Stimulated activated CD8-positive, alpha-beta memory T cell treated with anti-CD3 and anti-CD28 coated beads, Interleukin-15, amount 100 ng/mL, for 48 hours (primary cell): Measurements from ENCODE around the gene GIN1.
"Not testable (repeated sequence)": the region's sequence is repeated elsewhere in the genome, so short reads cannot be mapped to it uniquely, and the experiment has no call there.

Experiments used
- DNase-seq, 2 donors: peaks; one replicate each; pipeline ENCODE4 v3.0.0-alpha.2; 2020; ENCODE audit warnings: low read depth in 2 of 2

The GIN1 gene

DNA sequence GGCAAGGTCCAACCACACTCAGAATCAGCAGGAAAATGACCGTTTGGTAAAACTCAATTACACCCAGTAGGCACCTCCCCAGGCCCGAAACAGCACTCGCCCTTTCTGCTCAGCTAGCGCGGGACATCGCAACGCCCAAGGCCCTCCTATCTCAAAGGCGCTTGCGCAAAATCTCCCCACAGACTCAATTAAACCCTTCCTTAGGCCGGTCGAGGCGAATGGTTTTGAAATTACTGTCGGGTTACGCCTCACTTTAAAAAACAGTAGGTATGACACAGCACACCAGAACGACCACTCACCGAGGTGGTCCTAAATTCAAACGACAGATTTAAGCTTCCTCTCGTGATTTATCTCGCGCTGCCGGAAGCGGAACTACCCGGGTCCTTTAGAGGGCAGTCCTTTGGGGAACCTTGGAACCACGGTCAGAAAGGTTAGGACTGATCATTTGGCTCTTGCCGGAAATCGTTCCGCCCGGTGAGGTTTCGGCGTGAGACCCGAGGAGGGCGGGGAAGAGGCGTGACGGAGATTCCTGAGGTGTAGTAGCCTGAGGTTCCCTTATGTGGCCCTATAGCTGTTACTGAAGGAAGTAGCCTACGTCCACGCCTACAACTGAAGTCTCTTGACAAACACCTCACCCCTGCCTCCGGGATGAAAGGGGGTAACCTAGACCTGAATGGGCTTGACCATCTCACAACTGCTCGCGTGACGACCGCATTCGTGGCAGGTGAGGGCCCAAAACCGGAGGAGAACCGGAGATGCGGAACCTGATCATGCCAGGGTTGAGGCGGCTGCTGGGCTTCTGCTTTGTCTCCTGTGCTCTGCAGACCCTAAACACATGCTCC, at the start of gene GIN1, which contains the start of gene PPIP5K2:
Gene GIN1, minus strand, starts transcription at position 374 of the 842 bp plus-strand sequence. CDS start 11,431 bp downstream, outside the sequence.
Gene PPIP5K2, plus strand, starts transcription at position 537 of the 842 bp plus-strand sequence. CDS start 9,289 bp downstream, outside the sequence.
- peak; percentile 92 to 95 for DNase-seq

DNA sequence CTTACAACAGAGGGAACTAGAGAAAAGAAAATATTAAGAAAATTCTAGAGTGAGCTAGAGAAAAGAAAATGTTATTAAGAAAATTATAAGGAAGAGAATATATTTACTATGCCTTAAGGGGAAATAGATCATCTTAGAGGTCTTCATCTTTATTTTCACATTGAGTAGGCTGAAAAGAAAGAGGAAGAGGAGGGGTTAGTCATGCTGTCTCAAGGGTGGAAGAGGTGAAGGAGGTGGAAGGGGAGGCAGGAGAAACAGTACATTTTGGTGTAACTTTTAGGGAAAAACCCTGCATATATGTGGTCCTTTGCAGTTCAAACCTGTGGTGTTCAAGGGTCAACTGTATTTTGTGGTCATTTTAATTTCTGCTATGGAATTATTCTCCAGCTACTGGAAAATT, 46.8 kb upstream of the GIN1 start:
- no peak for DNase-seq

- no peak for DNase-seq
Measured at GRCh38 chr5:103151156-103151555, 31.2 kb upstream of the GIN1 start.

GRCh38 chr5:103148213-103148612, 28.3 kb upstream of the GIN1 start:
- no peak for DNase-seq

GRCh38 chr5:103145196-103145595, 25.3 kb upstream of the GIN1 start:
- no peak for DNase-seq

GRCh38 chr5:103142132-103142531, 22.2 kb upstream of the GIN1 start:
- not testable (repeated sequence) for DNase-seq

GRCh38 chr5:103139264-103139865, 19.4 kb upstream of the GIN1 start:
- peak; percentile 43 to 51 for DNase-seq

DNA sequence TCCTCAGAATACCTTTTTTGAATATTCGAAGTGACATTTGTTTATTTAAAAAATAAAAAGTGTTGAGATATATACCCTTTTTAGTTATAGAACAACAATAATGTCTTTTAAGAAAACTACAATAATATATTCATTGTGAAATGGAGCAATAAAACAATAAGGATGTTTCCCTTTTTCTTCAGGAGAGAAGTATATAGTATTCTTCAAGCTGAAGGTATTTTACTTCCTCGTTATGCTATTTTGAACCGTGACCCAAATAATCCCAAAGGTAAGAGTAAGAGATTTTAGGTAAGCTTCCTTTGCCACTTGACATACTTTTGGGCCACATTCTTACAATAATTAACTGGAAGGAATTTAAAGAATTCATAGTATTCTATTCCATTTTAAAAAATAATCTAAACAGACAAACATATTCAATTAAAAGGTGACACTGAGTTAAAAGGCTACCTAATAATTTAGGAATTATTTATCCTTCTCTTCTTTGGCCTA, 18.3 kb upstream of the GIN1 start:
- no peak for DNase-seq

- no peak for DNase-seq
Measured at GRCh38 chr5:103135461-103135860, 15.5 kb upstream of the GIN1 start.

- DNase-seq: no peak
Measured at GRCh38 chr5:103133231-103133630, 13.3 kb upstream of the GIN1 start.

DNA sequence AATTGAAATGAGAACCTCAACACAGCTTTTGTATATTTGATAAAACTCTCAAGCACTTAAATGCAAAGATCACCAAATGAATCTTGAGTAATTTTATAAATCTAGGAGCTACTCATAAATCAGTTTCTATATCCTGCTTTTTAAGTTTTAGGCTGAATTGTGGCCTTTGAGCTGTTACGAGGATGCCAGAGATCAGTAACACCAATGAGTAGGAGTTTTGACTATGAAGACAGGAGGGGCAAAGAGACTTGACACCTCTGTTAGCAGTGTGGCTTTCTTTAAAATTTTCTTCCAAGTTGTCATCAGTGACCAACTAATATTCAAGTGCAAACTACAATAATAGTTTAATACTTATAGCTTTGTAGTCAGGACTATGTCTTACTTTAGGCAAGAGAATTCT, 12.7 kb upstream of the GIN1 start:
- DNase-seq: no peak

GRCh38 chr5:103128202-103128601, 8.3 kb upstream of the GIN1 start:
- DNase-seq: no peak

- no peak for DNase-seq
Measured at GRCh38 chr5:103127292-103127817, 7.4 kb upstream of the GIN1 start.

GRCh38 chr5:103126557-103126956, 6.6 kb upstream of the GIN1 start:
- DNase-seq: no peak

DNA sequence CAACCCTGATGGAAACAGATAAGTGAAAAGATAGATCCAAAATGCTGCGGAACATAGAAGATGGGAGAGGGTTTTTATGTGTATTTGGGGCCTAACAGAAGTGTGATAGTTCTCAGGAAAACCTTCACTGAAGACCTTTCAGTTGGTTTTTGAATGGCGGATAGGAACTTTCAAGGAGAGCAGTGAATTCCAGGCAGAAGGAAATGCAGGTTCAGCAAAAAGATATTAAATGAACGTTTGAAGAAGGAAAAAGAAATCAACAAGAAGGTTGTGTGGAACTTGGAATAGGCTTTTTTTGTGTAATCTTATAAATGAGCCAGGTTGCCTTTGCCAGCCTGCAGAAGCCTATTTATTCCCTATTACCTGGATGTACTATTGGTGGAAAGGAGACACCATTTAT, 2.3 kb upstream of the GIN1 start:
- DNase-seq: no peak

DNA sequence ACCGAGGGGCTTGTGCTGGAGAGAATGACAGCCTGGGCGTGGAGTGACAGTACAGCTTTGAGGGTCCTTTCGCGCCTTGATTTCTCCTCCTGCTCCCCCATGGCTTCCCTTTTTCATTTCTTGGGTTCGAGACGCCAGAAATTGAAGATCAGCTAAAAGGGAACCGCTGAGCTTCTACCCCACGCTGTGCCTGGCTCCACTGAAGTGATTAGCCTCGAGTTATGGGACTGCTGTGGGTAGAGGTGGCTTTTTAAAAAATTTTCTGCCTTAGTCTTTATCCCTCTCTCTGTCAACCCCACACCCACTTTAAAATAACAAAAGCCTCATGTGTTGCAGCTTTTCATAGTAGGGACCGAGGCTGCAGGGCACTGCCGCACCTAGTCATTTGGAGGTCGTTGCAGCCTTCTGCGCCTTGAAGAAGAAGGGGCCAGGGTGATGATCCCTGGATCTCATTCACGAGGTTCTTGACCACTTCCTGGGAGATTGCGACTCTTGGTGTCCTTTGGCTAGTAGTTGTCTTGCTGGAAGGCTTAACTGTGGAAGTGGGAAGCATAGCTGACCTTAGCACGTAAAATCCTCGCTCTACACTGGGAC, 766 bp upstream of the GIN1 start:
- DNase-seq: no peak

DNA sequence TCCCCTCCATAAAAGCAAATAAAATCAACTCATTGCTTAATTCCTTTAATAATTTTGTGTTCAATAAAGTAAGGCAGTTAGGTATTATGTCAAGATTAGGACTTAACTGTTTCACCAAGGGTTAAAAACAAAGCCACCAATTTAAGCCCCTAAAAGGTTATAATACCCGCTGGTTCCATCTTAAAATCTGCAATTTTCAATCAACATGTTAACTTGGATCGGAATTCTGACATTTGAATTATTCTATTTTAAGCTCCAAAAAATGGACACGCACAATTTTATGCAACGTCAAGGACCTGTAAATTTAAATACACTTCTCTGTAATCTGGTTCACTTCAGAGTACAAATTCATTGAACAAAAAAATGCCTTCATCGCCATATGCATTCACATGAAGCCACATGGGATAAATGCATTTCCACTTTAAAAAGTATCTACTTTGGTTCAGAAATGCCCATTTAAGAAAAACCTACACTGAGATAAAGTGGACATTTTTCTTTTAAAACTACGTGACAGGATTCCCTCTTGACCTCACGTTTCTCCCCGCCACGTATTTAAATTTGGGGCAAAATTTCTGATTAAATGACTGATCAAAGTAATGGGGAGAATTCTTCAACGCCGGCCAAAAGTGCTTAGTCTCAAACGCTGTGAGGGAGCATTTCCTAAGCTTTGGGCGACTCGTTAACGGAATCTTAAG, 721 bp downstream of the GIN1 start:
- DNase-seq: no peak

DNA sequence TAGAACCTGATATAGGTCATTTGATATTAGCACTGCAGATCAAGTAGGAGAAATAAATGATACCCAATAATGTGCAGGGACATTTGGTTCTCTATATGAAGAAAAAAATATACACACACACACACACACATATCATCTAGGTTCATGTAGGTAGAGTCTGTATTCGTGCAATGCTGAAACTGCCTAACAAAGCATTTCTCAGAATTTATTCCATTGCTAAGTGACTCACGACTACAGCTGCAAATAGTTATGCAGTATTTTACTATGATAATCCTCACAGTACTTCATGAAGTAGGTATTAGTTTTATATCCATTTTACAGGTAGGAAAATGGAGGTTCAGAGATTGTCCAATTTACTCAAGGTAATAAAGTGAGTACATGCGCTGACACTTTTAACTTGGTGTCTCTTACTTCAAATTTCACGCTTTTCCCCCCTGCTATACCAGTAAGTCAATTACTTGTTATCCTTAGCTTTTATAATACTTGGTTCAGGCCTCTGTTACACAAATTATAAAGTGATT, 2.4 kb downstream of the GIN1 start:
- DNase-seq: no peak

- DNase-seq: no peak
Measured at GRCh38 chr5:103114440-103114839, 5.5 kb downstream of the GIN1 start.

DNA sequence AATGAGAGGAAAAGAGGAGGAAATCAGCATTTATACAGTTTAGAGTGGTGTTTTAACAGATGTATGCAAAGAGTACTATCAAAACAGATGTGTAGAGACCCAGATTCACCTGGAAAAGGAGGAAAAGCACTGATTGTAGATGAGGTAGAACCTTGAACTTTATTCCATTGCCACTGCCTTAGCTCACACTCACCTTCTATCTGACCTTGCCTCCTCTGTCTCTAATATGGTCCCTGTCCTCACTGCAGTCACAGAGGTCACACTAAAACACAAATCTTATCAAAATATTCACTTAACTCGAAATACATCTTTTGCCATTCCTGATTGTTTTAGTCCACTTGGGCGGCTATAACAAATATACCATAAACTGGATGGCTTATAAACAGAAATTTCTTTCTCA, 7.0 kb downstream of the GIN1 start:
- DNase-seq: no peak

DNA sequence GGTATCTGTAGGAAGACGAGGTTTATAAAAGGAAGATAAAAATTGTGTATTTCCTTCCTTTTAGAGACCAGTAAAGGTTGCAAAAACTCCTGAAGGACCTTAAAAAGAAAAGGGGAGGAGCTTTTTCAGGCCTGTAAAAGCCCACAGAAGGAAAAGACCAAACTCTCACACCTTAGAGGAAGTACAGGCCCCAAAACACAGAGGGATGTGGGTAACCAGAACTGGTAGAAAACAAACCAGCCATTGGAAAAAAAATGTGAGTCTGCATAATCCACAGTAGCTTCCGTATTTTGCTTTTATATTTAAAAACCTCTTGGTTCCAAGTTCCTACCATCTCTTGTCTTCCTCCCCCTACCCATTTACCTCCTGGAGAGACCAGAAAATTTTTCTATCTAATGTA, 8.5 kb downstream of the GIN1 start:
- no peak for DNase-seq

DNA sequence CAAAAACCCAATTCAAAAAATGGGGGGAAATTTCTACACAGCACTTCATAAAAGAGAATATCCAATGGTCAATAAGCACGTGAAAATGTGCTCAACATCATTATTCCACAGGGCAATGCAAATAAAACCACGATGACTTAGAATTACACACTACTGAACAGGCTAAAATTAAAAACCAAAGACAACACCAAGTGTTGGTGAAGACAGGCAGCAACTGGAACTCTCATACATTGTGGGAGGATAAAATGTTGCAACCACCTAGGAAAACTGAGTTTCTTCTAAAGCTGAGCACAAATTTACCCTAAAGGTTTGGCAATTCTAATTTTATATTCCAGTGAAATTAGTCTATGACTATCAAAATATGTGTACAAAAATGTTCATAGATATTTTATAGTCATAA, 9.5 kb downstream of the GIN1 start:
- no peak for DNase-seq
